Epithelial cell of proximal tubule (primary cell): ENCODE measurements around the gene SCRN2. TPM values are rescaled to one million over a fixed set of nuclear protein-coding genes. Genes with fewer than 3 reads are reported as not detected.

Experiments
- DNase-seq: peaks from one replicate; pipeline ENCODE4 v3.0.0-alpha.2; 2011; ENCODE audit warnings: low read depth
- H3K4me3 ChIP-seq: 2 replicates; pipeline ENCODE4 v1.5.1; 2011; ENCODE audit warnings: low read depth, mild to moderate bottlenecking, low read length
- total RNA-seq: library from RNA; depleted of rRNA; stranded (reverse); fragments of >200 nt; gene quantifications from 2 replicates; pipeline ENCODE4 v1.2.3, GENCODE V29; 2015
- TF ChIP-seq, protein P1 (sequence below): conservative IDR thresholded peaks from 2 replicates; pipeline ENCODE4 v1.5.1; 2012; ENCODE audit warnings: low read depth, mild to moderate bottlenecking, low read length

The SCRN2 gene
- total RNA-seq, 1 donor from 2014 or later, result 21.2 TPM

DNA sequence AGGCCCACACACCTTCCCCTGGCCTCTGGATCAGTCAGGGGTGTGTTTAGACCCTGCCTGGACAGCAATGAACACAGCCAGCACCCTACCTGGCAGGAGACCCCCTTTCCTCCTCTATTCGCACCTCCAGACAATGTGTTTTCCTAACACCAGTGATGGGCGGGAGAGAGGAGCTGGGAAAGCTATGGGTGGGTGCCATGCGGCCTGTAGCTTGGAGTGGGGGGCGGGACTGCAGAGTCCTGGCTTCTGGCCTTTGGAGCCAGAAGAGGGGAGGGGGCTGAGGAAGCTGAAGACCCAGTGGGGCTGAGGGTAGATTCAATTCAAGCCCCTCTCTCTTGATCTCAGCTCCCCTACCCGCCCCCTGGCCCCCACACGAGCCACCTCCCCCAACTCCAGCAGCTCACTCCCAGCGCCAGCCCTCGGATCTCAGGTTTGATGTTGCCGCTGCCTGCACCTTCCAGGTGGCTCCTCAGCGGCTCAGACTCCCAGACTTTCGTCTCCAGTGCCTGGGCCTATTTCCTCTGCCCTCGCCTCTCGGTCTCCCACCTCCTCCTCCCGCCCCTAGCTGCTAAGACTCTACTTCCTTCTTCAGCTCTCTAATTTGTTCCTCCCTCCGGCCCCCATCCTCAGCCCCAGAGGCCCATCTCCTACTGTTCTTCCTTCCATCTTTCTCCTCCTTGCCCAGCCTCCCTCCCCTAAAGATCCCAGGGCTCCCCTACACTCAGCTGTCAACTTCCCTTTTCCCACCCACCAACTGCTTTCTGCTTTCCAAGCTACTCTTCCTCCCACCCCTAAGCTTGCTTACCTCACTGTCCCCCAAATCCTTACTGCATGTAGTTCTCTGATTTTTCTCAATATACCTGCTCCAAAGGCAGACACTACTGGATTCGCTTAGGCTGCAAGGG is 16.7 kb upstream of the SCRN2 start:
- TF ChIP-seq, protein P1, sequence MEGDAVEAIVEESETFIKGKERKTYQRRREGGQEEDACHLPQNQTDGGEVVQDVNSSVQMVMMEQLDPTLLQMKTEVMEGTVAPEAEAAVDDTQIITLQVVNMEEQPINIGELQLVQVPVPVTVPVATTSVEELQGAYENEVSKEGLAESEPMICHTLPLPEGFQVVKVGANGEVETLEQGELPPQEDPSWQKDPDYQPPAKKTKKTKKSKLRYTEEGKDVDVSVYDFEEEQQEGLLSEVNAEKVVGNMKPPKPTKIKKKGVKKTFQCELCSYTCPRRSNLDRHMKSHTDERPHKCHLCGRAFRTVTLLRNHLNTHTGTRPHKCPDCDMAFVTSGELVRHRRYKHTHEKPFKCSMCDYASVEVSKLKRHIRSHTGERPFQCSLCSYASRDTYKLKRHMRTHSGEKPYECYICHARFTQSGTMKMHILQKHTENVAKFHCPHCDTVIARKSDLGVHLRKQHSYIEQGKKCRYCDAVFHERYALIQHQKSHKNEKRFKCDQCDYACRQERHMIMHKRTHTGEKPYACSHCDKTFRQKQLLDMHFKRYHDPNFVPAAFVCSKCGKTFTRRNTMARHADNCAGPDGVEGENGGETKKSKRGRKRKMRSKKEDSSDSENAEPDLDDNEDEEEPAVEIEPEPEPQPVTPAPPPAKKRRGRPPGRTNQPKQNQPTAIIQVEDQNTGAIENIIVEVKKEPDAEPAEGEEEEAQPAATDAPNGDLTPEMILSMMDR, result no peak
- no peak for DNase-seq
- H3K4me3 ChIP-seq, result no peak overlapping the region

DNA sequence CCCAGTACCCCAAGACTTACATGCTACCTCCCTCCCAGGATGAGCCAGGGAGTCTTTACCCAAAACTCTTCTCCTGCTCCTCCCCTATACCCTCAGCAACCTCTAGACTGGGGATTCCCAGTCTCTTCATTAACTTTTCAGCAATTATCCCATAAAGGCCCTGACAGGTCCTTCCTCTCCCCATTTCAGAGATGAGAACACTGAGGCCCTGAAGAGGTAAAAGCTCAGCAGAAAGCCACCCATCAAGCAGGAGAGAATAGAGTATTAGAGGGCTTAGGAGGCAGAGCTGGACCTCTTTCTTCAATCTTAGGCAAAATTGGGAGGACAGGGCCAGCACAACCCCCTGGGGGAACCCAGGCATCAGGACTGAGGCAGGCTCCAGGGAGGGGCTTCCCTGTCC is 15.8 kb upstream of the SCRN2 start:
- H3K4me3 ChIP-seq, result no peak overlapping the region
- TF ChIP-seq, protein P1, result no peak
- DNase-seq, result no peak

DNA sequence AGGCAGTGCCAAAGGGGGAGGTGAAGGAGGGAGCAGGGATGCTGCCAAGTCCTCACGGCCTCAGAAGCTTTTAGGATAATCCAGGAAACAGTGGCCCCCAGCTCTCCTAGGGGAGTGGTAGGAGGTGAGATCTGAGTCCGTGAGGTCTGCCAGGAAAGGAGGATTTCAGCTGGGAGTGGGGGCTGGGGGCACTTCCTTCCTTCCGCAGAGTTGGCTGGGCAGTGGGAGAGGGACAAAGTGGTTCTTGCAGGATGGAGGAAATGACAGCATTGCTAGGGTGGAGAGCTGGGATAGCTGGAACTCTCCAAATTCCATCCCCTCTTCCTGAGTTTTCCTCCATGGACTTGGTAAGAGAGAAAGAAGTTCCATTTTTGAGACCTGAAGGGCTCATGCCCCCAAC is 14.7 kb upstream of the SCRN2 start:
- no peak for DNase-seq
- H3K4me3 ChIP-seq, result no peak overlapping the region
- TF ChIP-seq, protein P1, result no peak

DNA sequence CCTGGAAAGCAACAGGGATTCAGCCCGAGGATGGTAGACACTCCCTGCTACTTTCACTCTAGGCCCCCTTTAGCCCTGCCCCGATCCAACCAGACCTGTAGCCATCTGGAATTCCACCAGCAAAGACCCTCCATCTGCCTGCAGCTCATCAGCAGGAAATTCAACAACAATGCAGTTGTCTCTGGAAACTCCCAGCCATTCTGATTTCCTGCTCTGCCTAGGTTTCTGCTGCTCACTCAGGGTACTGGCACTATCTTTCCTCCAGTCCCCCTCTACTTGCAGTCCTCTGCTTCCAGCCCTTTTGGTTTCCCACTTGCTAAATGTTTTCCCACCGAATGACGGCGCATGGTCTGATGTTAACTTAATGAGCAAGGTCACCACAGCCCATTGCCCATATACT is 12.5 kb upstream of the SCRN2 start:
- TF ChIP-seq, protein P1, result no peak
- H3K4me3 ChIP-seq, result no peak overlapping the region
- no peak for DNase-seq

DNA sequence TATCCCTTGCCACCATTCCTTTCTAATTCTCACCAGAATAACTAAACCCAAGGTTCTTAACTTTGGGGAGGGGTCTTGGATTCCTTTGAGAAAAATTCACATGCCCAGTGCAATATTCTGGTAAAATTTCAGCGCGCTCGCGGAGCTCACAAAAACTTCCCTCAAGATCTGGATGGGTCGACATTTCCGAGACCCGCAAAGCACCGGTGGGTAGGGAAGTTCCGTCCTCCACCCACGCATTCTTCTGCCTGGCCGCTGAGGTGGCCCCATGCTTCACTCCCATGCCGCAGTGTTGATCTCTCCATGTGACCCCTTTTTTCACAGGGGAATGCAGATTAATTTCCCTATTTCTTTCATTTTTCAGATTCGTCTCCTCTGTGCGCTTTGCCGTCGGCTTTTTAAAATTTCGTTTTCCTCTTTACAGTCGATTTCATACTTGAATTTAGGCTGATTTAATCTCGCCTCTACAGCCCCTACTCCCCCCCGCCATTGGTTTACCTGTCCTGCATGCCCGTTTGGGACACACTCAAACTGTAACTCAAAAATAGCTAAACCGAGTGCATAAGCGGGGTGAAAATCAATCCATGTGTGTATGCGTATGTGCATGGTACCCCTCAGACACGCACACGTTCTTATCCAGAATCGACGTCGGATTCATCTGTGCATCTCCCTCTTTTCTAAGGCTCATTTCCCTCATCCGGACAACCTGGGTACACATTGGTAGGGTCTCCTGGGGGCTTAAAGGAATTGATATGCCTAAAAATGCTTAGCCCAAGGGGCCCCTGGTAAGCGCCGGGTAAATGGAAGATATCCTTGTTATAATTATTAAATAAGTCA is 11.3 kb upstream of the SCRN2 start:
- no peak for DNase-seq
- no peak overlapping the region for H3K4me3 ChIP-seq
- TF ChIP-seq, protein P1, result no peak

DNA sequence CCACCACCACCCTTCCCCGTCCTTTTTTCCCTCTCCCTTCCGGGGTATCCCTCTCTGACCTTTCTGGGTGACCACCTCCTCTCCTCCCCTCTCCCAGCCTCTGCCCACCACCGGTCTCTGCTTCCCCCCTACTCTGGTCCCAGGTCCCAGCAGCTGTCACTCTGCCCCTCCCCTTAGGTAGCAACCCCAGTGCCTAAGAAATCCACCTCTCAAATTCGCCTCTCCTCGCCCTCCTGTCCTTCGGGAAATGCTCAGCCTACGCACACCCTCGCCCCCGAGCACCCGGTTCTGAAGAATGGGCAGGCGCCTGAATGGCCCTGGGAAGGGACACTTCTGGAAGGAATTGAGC is 10.7 kb upstream of the SCRN2 start:
- no peak overlapping the region for H3K4me3 ChIP-seq
- TF ChIP-seq, protein P1, result no peak
- DNase-seq, result no peak
